ENCODE results near the gene SLC6A8.
"Not testable (repeated sequence)": the region's sequence is repeated elsewhere in the genome, so short reads cannot be mapped to it uniquely, and the experiment has no call there.

Gene SLC6A8

DNA sequence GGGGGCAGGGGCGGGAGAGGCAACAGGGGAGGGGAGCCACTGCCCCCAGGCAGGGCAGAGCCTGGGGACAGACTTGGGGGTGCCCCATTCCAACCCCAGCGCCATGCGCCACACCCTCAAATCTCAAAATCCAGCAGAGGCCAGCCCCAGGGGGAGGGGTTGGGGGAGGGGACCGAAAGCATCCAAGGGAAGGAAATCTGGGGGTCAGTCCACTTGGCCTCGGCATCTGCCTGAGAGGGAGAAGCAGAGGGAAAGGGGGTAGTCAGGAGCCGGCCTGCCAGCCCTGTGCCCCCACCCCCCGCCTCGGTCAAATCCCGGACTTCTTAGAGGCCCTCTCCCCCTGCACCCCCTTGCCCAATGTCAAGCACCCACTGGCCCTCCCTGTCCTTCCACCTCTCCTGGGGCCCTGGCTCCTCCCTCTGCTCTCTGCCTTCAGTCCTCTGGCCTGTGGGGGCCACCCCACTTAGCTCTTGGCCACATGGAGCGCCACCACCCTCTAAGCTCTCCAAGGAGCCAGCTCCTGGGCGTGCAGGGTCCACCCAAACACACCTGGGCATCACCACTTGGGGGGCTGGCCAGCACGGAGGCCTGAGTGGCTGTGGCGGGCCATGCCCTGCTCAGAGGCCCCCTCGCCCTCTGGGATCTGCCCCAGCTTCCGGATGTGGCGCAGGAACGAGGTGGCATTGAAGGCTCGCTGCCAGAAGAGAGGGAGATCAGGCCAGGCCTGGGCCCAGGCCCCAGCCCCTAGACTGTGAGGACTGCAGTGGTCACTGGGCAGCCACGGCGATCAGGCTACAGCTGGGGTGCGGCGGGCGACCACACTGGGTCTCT lies 17.6 kb upstream of the SLC6A8 start:
- in situ Hi-C loops (cut with MboI; ENCODE audit: low sequenced_read_pairs) = loop anchor here (25.0 kb wide), 1 partner anchor 708 kb away; no protein-coding TSS in a partner anchor

DNA sequence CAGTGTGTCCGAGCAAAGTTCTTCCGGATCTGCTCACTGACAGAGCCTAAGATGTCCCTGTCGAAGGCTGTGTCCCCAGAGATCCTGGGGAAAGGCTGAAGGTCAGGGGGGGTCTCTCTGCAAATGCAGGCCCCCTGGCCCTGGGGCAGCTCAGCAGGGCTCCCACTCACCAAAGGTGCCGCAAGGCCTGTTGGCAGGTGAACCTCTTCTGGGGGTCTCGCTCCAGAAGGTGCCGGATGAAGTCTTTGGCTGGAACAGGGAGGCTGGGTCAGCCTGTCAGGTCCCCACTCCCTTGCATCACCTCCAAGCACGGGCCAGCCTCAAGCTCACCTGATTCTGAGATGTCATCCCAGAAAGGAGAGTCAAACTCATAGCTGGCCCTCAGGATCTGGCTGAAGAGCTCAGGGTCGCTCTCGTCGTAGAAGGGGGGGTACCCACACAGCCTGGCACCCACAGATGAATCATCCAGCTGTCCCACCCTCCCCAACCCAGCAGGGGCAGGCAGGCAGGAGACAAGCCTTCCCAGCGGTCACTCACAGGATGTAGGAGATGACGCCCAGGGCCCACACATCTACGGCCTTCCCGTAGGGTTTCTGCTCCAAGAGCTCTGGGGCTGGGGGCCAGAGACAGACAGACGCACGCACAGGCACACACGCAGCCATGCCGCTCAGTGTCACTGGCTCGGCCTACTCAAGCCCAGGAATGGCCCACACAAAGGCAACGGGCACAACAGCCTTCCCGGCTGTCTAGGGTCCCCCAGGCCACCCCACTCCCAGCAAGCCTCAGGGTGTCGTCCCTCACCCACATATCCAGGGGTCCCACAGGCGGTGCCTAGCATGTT lies 16.8 kb upstream of the SLC6A8 start:
- in situ Hi-C loops (cut with MboI; ENCODE audit: low sequenced_read_pairs) = loop anchor here (25.0 kb wide), 1 partner anchor 709 kb away; no protein-coding TSS in a partner anchor

DNA sequence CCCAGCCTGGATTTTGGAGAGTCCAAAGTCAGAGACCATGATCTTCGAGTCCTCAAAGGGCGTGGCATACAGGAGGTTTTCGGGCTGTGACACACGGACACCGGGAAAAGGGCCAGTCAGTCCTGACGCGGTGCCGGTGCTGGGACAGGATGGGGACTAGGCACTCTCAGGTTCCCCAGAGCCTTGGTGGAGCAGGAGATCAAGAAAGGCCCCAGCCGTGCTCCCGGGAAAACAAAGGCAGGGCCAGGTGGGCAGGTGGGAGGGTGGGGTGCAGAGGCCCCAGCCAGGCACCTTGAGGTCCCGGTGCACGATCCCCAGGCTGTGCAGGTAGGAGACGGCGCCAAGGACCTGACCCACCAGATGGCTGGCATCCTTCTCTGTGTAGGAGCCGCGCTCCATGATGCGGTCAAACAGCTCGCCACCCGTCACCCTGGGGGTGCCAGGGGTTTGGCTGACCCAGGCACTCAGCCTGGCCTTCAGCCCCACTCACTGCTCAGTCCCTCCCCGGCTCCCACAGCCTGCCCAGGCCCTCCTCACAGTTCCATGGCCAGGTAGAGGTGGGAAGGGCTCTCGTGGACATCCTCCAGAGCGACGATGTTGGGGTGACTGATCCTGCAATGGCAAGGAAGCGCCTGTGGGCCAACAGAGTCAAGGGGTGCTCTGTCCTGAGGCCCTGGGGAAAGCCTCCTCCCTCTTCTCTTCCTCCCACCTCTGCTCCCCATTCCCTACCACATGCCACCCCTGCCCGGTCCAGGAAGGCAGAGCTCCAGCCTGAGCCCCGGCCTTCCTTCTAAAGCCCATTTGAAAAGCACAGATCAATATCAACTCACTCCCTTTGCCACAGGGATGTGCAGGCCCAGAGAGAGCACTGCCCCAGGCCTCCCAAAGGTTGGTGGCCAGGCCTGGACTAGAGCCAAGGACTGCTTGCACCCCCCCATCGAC lies 15.9 kb upstream of the SLC6A8 start:
- in situ Hi-C loops (cut with MboI; ENCODE audit: low sequenced_read_pairs) = loop anchor here (25.0 kb wide), 1 partner anchor 710 kb away; no protein-coding TSS in a partner anchor

DNA sequence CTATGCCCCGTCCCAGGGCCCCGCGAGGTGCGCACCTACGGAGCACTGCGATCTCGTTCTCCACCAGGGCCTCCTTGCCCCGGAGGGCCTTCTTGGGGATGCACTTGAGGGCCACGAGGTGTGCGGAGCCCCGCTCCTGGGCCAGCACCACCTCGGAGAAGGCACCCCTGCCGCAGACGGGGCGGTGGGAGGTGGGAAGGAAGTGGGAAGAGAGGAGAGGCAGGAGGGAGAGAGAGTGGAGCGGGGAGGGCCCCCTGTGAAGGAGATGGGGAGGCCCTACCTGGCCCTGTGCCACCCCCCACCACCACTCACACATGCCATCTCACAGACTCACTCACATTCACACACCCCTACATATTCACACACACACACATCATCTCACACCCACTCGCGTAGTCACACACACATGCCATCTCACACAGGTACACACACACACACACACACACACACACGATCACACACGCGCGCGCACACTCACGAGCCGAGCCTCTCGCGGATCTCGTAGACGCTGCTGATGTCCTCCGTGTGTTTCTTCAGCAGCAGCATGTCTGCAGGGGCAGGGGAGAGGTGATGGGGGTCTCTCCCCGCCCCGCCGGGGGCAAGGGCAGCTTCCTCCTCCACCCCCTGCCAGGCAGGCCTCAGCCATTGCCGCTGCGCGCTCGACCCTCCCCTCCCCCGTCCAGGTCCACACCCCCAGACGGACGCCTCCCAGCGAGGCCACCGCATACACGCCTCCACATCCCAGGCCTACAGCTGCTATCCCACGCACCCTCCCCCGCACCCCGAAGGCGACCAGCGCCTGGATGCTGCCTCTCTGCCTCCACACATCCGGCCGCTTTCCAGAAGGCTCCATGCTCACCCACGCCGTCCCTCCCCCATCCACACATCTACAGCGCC lies 14.9 kb upstream of the SLC6A8 start:
- in situ Hi-C loops (cut with MboI; ENCODE audit: low sequenced_read_pairs) = loop anchor here (25.0 kb wide), 1 partner anchor 710 kb away; no protein-coding TSS in a partner anchor

DNA sequence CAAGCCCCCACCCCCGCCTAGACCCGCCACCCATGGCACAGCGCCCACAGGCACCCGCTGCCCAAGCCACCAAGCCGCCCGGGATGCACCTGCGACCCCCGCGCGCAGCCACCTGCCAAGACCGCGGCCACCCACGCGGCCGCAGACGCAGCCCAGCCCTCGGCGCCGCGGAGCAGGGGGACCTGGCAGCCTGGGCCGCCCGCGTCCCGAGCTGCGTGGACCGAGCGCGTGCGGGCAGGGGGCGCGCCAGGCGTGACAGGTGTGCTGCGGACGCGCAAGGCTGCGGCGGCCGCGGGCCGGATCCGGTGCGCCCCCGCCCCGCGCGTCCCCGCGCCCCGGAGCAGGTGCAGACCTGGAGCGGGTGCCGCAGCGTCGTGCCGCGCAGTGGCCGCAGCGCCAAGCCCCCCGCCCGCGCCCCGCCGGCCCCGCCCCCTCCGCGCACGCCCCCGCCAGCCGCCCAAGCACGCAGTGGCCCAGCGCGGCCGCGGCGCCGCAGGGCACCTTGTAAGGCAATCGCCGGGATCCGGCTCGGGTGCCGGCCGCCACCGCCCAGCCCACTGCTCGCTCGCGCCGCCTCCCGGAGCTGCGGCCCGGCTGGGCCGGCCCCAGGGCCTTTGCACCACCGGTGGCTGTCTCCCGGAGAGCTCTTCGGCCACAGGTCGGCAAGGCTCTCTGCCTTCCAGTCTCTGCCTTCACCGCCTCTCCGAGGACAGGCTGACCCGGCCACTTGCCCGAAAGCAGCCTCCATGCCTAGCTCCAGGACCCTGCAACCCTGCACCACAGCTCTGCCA lies 14.1 kb upstream of the SLC6A8 start, which contains the start of gene PNCK:
TSS of gene PNCK (minus strand) at position 386 of the 791 bp plus-strand sequence. CDS start 737 bp downstream, outside the sequence.
- in situ Hi-C loops (cut with MboI; ENCODE audit: low sequenced_read_pairs) = loop anchor here (25.0 kb wide), 1 partner anchor 711 kb away; no protein-coding TSS in a partner anchor

DNA sequence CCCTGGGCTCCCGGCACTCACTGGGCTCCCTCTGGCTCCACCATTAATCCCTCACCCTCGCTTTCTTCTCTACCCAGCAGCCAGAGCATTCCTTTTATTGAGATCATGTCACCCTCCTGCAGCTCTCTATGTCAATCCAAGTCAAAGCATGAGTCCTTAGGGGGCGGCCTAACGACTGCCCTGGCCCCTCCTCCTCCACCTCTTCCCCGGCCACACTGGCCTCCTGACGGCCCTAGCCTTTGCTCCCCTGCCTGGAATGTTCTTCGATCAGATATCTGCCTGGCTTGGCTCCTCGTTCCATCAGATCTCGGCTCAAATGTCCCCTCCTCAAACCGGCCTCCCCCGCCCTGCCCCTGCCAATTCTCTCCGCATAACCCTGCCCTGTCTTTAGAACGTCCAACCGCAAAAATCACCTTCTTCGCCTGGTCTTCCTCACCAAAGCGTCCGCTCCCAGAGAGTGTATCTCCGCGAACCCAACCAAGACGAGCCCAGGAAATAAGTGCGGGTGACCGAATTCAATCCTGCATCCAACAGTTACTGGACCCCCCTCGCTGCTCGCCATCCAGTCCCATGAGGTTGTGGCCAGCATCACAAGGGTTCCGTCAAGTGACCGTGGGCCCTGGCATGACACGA lies 13.4 kb upstream of the SLC6A8 start:
- in situ Hi-C loops (cut with MboI; ENCODE audit: low sequenced_read_pairs) = loop anchor here (25.0 kb wide), 1 partner anchor 712 kb away; no protein-coding TSS in a partner anchor

DNA sequence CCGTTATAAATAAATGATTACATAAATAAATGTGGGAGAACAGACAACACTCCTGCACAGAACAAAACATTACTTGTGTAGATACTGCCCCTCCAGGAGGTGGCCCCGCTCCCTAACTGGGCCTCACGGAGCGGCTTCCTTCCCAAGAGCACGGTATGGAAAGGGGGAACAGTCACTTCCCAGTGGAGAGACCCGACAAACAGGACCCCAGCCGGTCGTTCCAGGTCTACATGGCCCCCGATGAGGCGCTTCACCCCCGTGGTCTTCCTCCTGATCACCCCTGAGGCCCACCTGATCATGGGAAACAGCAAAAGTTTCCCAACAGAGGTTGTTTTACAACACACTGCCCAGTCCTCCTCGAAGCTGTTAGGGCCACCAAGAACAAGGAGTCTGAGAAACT lies 6.6 kb upstream of the SLC6A8 start:
- in situ Hi-C loops (cut with MboI; ENCODE audit: low sequenced_read_pairs) = no loop called here

DNA sequence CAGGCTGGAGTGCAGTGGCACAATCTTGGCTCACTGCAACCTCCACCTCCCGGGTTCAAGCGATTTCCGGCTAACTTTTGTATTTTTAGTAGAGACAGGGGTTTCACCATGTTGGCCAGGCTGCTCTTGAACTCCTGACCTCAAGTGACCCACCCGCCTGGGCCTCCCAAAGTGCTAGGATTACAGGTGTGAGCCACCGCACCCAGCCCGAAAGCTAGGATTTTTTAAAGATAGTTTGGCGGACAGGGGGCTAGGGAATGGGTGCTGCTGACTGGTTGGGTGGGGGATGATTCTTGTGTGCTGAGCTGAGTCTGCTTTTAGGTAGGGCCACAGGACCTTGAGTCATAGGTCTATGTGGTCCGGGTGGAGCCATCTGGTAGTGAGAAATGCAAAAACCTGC lies 4.2 kb upstream of the SLC6A8 start:
- in situ Hi-C loops (cut with MboI; ENCODE audit: low sequenced_read_pairs) = not testable (repeated sequence)

DNA sequence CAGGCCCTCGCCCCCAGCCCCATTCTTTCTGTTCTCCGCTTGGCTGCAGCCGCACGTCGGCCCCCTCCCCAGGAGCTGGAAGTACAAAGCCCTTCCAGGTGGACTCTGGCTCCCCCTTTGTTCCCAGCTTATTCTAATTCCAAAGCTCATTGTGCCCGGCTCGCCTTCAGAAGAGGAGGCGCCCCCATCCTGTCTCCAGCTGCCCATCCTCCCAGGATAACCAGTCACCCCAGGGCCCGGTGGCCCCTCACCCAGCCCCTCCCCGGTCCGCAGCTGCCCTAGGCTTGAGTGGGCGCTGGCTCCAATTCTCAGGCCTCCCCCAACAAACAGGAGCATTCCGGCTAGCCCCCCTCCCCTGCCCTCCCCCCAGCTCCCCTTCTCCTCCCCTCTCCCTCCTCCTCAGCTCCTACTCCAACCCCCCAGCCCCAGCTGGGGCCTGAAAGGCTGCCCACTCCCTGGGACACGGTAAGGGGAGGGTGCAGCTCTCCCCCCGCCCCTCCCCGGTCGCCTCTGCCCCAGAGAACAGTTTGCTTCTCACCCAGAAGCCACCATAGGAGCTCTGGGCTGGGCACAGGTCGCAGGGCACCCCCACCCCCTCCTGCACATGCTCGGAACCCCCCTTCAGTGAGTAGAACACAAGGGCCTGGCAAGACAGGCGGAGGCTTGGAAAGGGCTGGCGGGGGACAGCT lies 3.1 kb upstream of the SLC6A8 start:
- in situ Hi-C loops (cut with MboI; ENCODE audit: low sequenced_read_pairs) = no loop called here

DNA sequence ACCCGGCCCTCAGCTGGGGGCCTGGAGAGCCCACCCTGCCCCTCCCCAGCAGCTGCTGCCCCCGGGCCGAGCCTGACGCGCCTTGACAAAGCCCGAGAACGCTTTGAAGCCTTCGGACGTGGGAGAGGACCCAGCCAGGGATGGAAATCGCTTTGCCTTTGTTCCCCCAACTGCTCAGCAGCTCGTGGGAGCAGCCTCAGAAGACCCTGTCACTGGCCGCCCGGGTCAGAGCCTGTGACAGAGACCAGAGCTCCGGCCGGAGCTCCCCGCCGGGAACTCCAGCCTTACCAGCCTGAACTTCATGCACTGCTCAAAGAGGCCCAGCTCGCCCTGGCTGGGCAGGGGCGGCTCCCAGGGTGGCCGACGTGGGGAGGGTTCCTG lies 2.6 kb upstream of the SLC6A8 start:
- in situ Hi-C loops (cut with MboI; ENCODE audit: low sequenced_read_pairs) = no loop called here

DNA sequence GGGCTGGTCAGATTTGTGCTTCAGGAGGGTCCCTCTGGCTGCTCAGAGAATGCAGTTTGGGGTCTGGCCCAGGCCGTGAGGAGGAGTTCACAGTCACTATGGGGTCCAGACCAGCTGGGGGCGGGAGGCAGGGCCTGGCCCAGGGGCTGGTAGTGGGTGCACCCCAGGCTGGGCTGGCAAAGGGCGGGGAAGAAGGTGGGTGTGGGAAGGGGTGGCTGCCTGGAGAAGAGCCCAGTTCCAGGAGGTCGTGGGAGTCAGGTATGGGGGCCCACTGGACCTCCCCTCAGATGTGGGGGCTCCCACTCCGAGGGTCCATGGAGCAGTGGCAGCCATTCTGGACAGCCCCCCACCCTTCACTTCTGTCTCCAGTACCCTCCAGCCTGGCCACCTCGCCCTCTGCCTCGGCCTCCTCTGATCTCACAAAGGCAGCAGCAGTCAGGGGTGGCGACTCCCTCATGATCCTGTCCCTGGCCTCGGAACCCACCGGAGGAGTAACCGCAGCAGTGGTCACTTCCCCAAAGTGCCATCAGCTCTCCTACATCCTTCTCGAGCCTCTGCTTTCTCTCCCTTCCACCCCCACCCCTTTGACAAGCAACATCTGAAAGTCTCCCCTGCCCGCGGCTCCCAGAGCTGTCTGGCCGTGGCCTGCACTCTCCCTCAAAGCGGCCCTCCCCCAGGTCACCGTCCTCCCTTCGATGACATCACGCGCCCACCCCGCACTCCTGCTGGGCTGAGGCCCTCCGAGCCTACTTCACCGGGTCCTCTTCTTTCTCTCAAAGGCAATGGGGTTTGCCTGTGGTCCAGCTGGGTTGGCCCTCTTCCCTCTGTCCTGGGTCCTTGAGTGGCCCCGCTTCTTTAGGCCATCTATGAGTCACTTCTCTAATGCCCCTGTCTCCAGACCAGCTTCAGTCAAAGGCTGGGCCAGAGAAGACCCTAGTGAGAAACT lies 1.7 kb upstream of the SLC6A8 start:
- in situ Hi-C loops (cut with MboI; ENCODE audit: low sequenced_read_pairs) = no loop called here

DNA sequence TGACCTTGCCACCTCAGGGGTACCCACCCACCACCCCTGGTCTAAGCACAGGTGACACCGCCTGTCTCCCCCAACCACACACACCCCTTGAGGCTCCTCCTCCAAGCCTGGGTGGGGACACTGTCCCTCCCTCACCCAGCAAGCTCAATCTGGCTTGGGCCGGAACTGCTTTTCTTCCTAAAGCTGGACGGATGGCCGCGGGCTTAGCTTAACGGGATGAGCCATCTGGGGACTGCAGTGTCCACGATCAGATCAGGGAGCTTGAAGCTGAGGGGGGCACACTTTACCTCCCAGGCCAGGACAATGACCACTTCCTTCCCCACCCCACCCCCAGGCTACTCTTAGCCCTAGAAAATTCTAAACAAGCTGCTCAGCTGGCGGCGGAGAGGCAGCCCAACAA lies 1.0 kb upstream of the SLC6A8 start:
- in situ Hi-C loops (cut with MboI; ENCODE audit: low sequenced_read_pairs) = no loop called here

DNA sequence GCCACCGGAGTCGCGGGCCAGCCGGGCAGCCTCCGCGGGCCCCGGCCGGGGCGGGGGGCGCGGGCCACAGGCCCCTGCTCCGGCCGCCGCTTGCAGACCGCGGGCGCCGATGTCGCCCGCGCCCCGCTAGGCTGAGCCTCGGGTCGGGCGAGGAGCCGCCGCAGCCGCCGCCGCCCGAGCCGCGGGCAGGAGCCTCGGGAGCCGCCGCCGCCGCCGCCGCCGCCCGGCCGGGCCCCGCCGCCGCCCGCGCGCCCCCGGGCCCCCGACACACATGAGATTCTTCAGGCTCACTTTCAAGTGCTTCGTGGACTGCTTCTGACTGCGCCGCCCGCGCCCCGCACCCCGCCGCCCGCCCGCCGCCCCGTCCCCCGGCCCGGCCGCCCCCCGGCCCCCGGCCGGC lies 345 bp downstream of the SLC6A8 start:
- in situ Hi-C loops (cut with MboI; ENCODE audit: low sequenced_read_pairs) = no loop called here

DNA sequence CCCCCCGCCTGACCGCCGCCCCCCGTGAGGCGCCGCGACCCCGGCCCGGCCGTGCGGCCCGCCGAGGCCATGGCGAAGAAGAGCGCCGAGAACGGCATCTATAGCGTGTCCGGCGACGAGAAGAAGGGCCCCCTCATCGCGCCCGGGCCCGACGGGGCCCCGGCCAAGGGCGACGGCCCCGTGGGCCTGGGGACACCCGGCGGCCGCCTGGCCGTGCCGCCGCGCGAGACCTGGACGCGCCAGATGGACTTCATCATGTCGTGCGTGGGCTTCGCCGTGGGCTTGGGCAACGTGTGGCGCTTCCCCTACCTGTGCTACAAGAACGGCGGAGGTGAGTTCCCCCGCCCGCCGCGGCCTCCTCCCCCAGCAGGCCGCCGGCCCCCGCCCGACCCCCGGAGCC lies 780 bp downstream of the SLC6A8 start:
- in situ Hi-C loops (cut with MboI; ENCODE audit: low sequenced_read_pairs) = no loop called here

DNA sequence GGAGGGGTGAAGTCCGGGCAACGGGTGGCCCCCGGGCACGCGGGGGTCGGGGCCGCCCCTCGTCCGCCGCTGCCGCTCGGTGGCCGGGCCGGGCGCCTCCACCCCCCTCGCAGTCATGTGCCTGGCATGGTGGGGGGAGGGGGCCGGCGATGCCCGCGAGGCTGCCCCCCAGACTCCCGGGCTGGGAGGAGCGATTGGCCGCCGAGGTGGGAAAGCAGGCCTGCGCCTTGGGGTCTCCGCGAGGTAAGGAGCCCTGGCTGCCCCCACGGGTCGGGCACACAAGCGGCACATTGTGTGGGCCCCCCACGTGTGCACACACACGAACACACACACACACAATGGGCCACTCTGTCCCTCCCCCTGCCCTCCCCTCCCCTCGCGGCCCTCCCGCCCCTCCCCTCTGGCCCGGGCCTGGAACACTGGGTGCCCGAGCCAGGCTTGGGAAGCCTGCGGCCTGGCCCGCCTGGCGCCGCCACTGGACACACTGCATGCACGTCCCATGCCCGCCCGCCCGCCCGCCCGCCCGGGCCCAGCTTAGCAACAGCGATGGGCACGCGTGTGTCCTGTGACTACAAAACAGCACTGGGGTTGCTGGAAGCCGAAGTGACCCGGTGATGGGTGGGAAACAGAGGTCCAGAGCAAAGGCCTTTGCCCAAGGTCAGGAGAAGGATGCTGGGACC lies 1.3 kb downstream of the SLC6A8 start:
- in situ Hi-C loops (cut with MboI; ENCODE audit: low sequenced_read_pairs) = no loop called here

Measured in HL-60/S4 (cell line).